Lower leg skin (tissue), 3 donors: ENCODE measurements around the gene TMEM119.

Source experiments
- POLR2A ChIP-seq, 2 donors: fragments of 450-650 bp; IDR thresholded peaks; one replicate each; pipeline ENCODE4 v1.6.1; 2016 to 2017; ENCODE audit warnings: antibody characterized with exemption in 2 of 2, mild to moderate bottlenecking in 1 of 2, moderate library complexity in 1 of 2
- TF ChIP-seq, protein P1 (sequence below), 3 donors: fragments of 450-650 bp; IDR thresholded peaks; one replicate each; pipeline ENCODE4 v1.5.1; 2016; ENCODE audit warnings: antibody characterized with exemption in 3 of 3, mild to moderate bottlenecking in 3 of 3, moderate library complexity in 2 of 3

- TF ChIP-seq, protein P1, sequence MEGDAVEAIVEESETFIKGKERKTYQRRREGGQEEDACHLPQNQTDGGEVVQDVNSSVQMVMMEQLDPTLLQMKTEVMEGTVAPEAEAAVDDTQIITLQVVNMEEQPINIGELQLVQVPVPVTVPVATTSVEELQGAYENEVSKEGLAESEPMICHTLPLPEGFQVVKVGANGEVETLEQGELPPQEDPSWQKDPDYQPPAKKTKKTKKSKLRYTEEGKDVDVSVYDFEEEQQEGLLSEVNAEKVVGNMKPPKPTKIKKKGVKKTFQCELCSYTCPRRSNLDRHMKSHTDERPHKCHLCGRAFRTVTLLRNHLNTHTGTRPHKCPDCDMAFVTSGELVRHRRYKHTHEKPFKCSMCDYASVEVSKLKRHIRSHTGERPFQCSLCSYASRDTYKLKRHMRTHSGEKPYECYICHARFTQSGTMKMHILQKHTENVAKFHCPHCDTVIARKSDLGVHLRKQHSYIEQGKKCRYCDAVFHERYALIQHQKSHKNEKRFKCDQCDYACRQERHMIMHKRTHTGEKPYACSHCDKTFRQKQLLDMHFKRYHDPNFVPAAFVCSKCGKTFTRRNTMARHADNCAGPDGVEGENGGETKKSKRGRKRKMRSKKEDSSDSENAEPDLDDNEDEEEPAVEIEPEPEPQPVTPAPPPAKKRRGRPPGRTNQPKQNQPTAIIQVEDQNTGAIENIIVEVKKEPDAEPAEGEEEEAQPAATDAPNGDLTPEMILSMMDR (IDR thresholded peaks at IDR 0.05) = no peak
- no peak for TF ChIP-seq POLR2A (IDR thresholded peaks at IDR 0.05)
These were observed 14.1 kb upstream of the TMEM119 start for GRCh38 chr12:108611884-108612415.
